BJ (cell line): ENCODE measurements around the gene ZNF282. TPM values are rescaled to one million over a fixed set of nuclear protein-coding genes. Genes with fewer than 3 reads are reported as not detected.

Experiments
- CTCF ChIA-PET: fragments of 350-600 bp; formaldehyde crosslinking; extraction: SDS; loops from one replicate; lab custom pipeline; 2021; ENCODE audit warnings: antibody characterized with exemption, inconsistent platforms; lab: Yijun Ruan, JAX
- POLR2A ChIA-PET: fragments of 300-600 bp; sonication (Branson Sonifier 250); formaldehyde crosslinking; extraction: SDS; loops from one replicate; lab custom pipeline; 2021; ENCODE audit warnings: antibody characterized with exemption; lab: Charles Lee
- DNase-seq: peaks from one replicate; pipeline ENCODE4 v3.0.0-alpha.2; 2011; ENCODE audit warnings: low read depth
- H3K27me3 ChIP-seq: 2 replicates; pipeline ENCODE4 v1.6.0; 2011; ENCODE audit warnings: low read length; ENCODE audit not compliant: control insufficient read depth, insufficient read depth
- H3K36me3 ChIP-seq: 2 replicates; pipeline ENCODE4 v1.5.1; 2011; ENCODE audit warnings: low read length; ENCODE audit not compliant: control insufficient read depth, insufficient read depth
- H3K4me3 ChIP-seq: 2 replicates; pipeline ENCODE4 v1.5.1; 2011; ENCODE audit warnings: low read depth, mild to moderate bottlenecking, control low read depth, low read length
- CTCF ChIP-seq: IDR thresholded peaks from 2 replicates; pipeline ENCODE4 v1.5.1; 2011; ENCODE audit warnings: low read depth, mild to moderate bottlenecking, control low read depth, inconsistent platforms, low read length, moderate library complexity; ENCODE audit not compliant: insufficient read depth
- polyA plus RNA-seq: library from polyadenylated mRNA; depleted of rRNA; stranded (reverse); fragments of >200 nt; gene quantifications from 2 replicates; pipeline ENCODE4 v1.2.3, GENCODE V29; 2011

The ZNF282 gene
- polyA plus RNA-seq, 1 experiment = 15.2 TPM

- DNase-seq = no peak
- no peaks in the 10 kb centered on the region for H3K27me3 ChIP-seq
- ChIA-PET POLR2A (no interaction called here), CTCF (interaction anchor here (1.2 to 1.5 kb wide), 3 partner anchors 19 to 40 kb away, joined by 3 to 6 read pairs (median 3); partner anchors contain the start of genes ZNF398 and ZNF425)
- no peak for TF ChIP-seq CTCF
- peaks cover 9% of the 10 kb centered on the region for H3K36me3 ChIP-seq
- H3K4me3 ChIP-seq = no peak overlapping the region
Observed at GRCh38 chr7:149166630-149167352, 28.6 kb upstream of the ZNF282 start.

- Histone ChIP-seq H3K4me3 (no peak overlapping the region), H3K36me3 (peaks cover 8% of the 10 kb centered on the region), H3K27me3 (no peaks in the 10 kb centered on the region)
- DNase-seq = no peak
- TF ChIP-seq CTCF = no peak
- CTCF ChIA-PET = no interaction called here
- POLR2A ChIA-PET = no interaction called here
Observed at GRCh38 chr7:149171892-149172533, 23.3 kb upstream of the ZNF282 start.

- H3K36me3 ChIP-seq = peaks cover 5% of the 10 kb centered on the region
- TF ChIP-seq CTCF = no peak
- POLR2A ChIA-PET = no interaction called here
Observed at GRCh38 chr7:149172534-149172920, 22.8 kb upstream of the ZNF282 start.

GRCh38 chr7:149175150-149175549, 20.2 kb upstream of the ZNF282 start:
- TF ChIP-seq CTCF = no peak
- no peak overlapping the region for H3K4me3 ChIP-seq
- CTCF ChIA-PET = interaction anchor here (1.4 kb wide), 1 partner anchor 14 kb away, joined by 4 read pairs; no protein-coding TSS in a partner anchor
- POLR2A ChIA-PET = no interaction called here
- no peak for DNase-seq
- no peaks in the 10 kb centered on the region for H3K27me3 ChIP-seq
- peaks cover 18% of the 10 kb centered on the region for H3K36me3 ChIP-seq

More at GRCh38 chr7:149172534-149172920, 22.8 kb upstream of the ZNF282 start:
- Histone ChIP-seq H3K4me3 (no peak overlapping the region), H3K27me3 (no peaks in the 10 kb centered on the region)
- DNase-seq = no peak
- CTCF ChIA-PET = interaction anchor here (1.0 kb wide), 1 partner anchor 11 kb away, joined by 3 read pairs; no protein-coding TSS in a partner anchor

- DNase-seq = no peak
- no peak overlapping the region for H3K4me3 ChIP-seq
- TF ChIP-seq CTCF = no peak
- CTCF ChIA-PET = interaction anchor here (1.3 kb wide), 1 partner anchor 16 kb away, joined by 3 read pairs; the partner anchor contains the start of gene ZNF282
- POLR2A ChIA-PET = no interaction called here
- no peaks in the 10 kb centered on the region for H3K27me3 ChIP-seq
- H3K36me3 ChIP-seq = peaks cover 18% of the 10 kb centered on the region
Observed at GRCh38 chr7:149179241-149179640, 16.1 kb upstream of the ZNF282 start.
